OCI-LY1 (cell line): ENCODE data around the gene EFCAB10.
A peak's percentile ranks its signal among the peaks of the same experiment; 100 is the strongest.
"Not testable (repeated sequence)": the region's sequence is repeated elsewhere in the genome, so short reads cannot be mapped to it uniquely, and the experiment has no call there.

ENCODE experiments used
- H2AFZ ChIP-seq: fragments of 200-600 bp; sonication (generic), shearing (Covaris generic); 2 replicates; pipeline ENCODE4 v1.6.0; 2014; ENCODE audit warnings: antibody characterized with exemption, mild to moderate bottlenecking, low read length
- H3F3A ChIP-seq: fragments of 200-600 bp; sonication (generic), shearing (Covaris generic); 2 replicates; pipeline ENCODE4 v1.6.0; 2014; ENCODE audit warnings: mild to moderate bottlenecking, antibody characterized with exemption, low read length, moderate library complexity; ENCODE audit not compliant: insufficient read depth
- H3K27ac ChIP-seq: fragments of 200-600 bp; sonication (generic); 2 replicates; pipeline ENCODE4 v1.5.1; 2014; ENCODE audit warnings: low read length, mixed run types, mild to moderate bottlenecking, low read depth; ENCODE audit not compliant: poor library complexity, severe bottlenecking
- H3K27me3 ChIP-seq: fragments of 200-600 bp; sonication (generic); 2 replicates; pipeline ENCODE4 v1.6.0; 2014; ENCODE audit warnings: antibody characterized with exemption, mild to moderate bottlenecking, low read length, moderate library complexity; ENCODE audit not compliant: insufficient read depth
- H3K36me3 ChIP-seq: fragments of 200-600 bp; sonication (generic); 2 replicates; pipeline ENCODE4 v1.6.1; 2014; ENCODE audit warnings: mild to moderate bottlenecking, antibody characterized with exemption, low read length, moderate library complexity, mixed read lengths; ENCODE audit not compliant: insufficient read depth
- H3K4me1 ChIP-seq: fragments of 200-600 bp; sonication (generic); 2 replicates; pipeline ENCODE4 v1.5.1; 2014; ENCODE audit warnings: mild to moderate bottlenecking, low read length, moderate library complexity; ENCODE audit not compliant: insufficient read depth, severe bottlenecking
- H3K4me2 ChIP-seq: fragments of 200-600 bp; sonication (generic), shearing (Covaris generic); 2 replicates; pipeline ENCODE4 v1.6.1; 2014; ENCODE audit warnings: low read length
- H3K4me3 ChIP-seq: fragments of 200-600 bp; sonication (generic); 2 replicates; pipeline ENCODE4 v1.5.1; 2014; ENCODE audit warnings: low read length, low read depth, mild to moderate bottlenecking, mixed read lengths; ENCODE audit not compliant: poor library complexity, severe bottlenecking
- H3K79me2 ChIP-seq: fragments of 200-600 bp; shearing (Covaris generic); 2 replicates; pipeline ENCODE4 v1.6.1; 2016; ENCODE audit warnings: mixed run types, low read length, mixed read lengths; ENCODE audit not compliant: insufficient read depth
- H3K9ac ChIP-seq: fragments of 200-600 bp; sonication (generic), shearing (Covaris generic); 2 replicates; pipeline ENCODE4 v1.6.1; 2014; ENCODE audit warnings: mild to moderate bottlenecking, low read length, mixed read lengths
- H3K9me2 ChIP-seq: fragments of 200-600 bp; sonication (generic), shearing (Covaris generic); 2 replicates; pipeline ENCODE4 v1.6.1; 2014; ENCODE audit warnings: low read depth, mild to moderate bottlenecking, low read length, mixed read lengths
- H3K9me3 ChIP-seq: fragments of 200-600 bp; shearing (Covaris generic); 2 replicates; pipeline ENCODE4 v1.6.1; 2014; ENCODE audit warnings: low read length, mixed read lengths
- H4K20me1 ChIP-seq: fragments of 200-600 bp; sonication (generic), shearing (Covaris generic); 2 replicates; pipeline ENCODE4 v1.6.0; 2016; ENCODE audit warnings: mild to moderate bottlenecking, low read length; ENCODE audit not compliant: insufficient read depth
- CTCF ChIP-seq: fragments of 200-600 bp; sonication (generic), shearing (Covaris generic); IDR thresholded peaks from 2 replicates; pipeline ENCODE4 v1.5.1; 2017; ENCODE audit warnings: mild to moderate bottlenecking, antibody characterized with exemption, low read length, moderate library complexity, mixed read lengths
- EZH2 ChIP-seq: fragments of 200-600 bp; sonication (generic), shearing (Covaris generic); IDR thresholded peaks from 2 replicates; pipeline ENCODE4 v1.8.0; 2017; ENCODE audit warnings: borderline replicate concordance, mixed run types, mild to moderate bottlenecking, antibody characterized with exemption, low read length, moderate library complexity, mixed read lengths

The EFCAB10 gene

GRCh38 chr7:105524840-105525239 is 56.5 kb downstream of the EFCAB10 start:
- Histone ChIP-seq H3K27ac (no peak overlapping the region), H4K20me1 (no peaks in the 10 kb centered on the region), H3K4me2 (no peak overlapping the region), H3K9ac (no peak overlapping the region), H3K4me1 (peaks cover 16% of the 10 kb centered on the region), H3K9me2 (no peaks in the 10 kb centered on the region), H3F3A (no peaks in the 10 kb centered on the region), H3K9me3 (no peaks in the 10 kb centered on the region), H2AFZ (no peak overlapping the region), H3K79me2 (peaks cover 11% of the 10 kb centered on the region), H3K4me3 (no peak overlapping the region), H3K36me3 (peaks cover 1% of the 10 kb centered on the region), H3K27me3 (no peaks in the 10 kb centered on the region)
- TF ChIP-seq CTCF = no peak
- TF ChIP-seq EZH2 = no peak

GRCh38 chr7:105524423-105524822 is 56.9 kb downstream of the EFCAB10 start:
- not testable (repeated sequence) for H3K4me3 ChIP-seq, H3K9me2 ChIP-seq, H3K27me3 ChIP-seq, H3K9ac ChIP-seq, H2AFZ ChIP-seq, H3F3A ChIP-seq, H3K4me2 ChIP-seq, H4K20me1 ChIP-seq, H3K9me3 ChIP-seq, H3K36me3 ChIP-seq, H3K27ac ChIP-seq
- H3K79me2 ChIP-seq = peaks cover 15% of the 10 kb centered on the region
- peaks cover 19% of the 10 kb centered on the region for H3K4me1 ChIP-seq

GRCh38 chr7:105521717-105522463 is 59.4 kb downstream of the EFCAB10 start, which contains the start of gene PUS7:
TSS of gene PUS7 (minus strand) at chr7:105522271. CDS start at chr7:105508512, 13,759 bp downstream.
- no peaks in the 10 kb centered on the region for H4K20me1 ChIP-seq
- no peaks in the 10 kb centered on the region for H3K9me2 ChIP-seq
- H3K9ac ChIP-seq = peak within 1 kb of the TSS; percentile 75
- H3F3A ChIP-seq = no peaks in the 10 kb centered on the region
- H3K4me1 ChIP-seq = peaks cover 25% of the 10 kb centered on the region
- peak within 1 kb of the TSS; percentile 73 for H3K27ac ChIP-seq
- peak within 1 kb of the TSS; percentile 99 for H2AFZ ChIP-seq
- no peaks in the 10 kb centered on the region for H3K9me3 ChIP-seq
- peaks cover 31% of the 10 kb centered on the region for H3K79me2 ChIP-seq
- TF ChIP-seq EZH2 (no peak), CTCF (no peak)
- H3K4me3 ChIP-seq = peak within 1 kb of the TSS; percentile 75
- H3K27me3 ChIP-seq = no peaks in the 10 kb centered on the region
- H3K4me2 ChIP-seq = peak within 1 kb of the TSS; percentile 93
- peaks cover 13% of the 10 kb centered on the region for H3K36me3 ChIP-seq
